ENCODE measurements around the gene VGLL1. TPM values are rescaled to one million over a fixed set of nuclear protein-coding genes. Genes with fewer than 3 reads are reported as not detected.
A peak's percentile ranks its signal among the peaks of the same experiment; 100 is the strongest.

The VGLL1 gene
- total RNA-seq, 1 experiment from 2014 or later: not detected

GRCh38 chrX:136540226-136540625, 8.2 kb downstream of the VGLL1 start:
- no peaks in the 10 kb centered on the region for H3K9me3 ChIP-seq
- no peaks in the 10 kb centered on the region for H3K27me3 ChIP-seq
- H3K4me3 ChIP-seq: no peak overlapping the region
- no peaks in the 10 kb centered on the region for H3K36me3 ChIP-seq
- DNase-seq: no peak

DNA sequence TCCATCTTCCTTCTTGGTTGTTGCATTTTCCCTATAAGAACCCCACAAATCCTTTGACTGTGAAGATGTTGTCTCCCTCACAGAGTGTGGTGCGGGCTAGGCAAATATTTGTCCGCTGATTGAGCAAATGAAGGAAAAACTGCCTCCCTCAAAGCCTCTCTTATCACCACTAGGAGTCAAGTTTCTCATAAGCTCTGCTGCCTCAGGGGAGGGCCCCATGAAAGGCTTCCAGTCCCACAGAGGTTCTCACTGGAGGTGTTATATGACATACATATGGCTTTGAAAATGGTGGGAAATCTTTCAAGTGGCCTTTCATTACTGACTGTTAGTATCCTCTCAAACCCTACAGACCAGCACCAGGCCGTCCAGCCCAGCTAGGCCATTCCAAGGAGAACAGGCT, 9.3 kb downstream of the VGLL1 start:
- Histone ChIP-seq H3K9me3 (no peaks in the 10 kb centered on the region), H3K36me3 (no peaks in the 10 kb centered on the region), H3K4me3 (no peak overlapping the region), H3K27me3 (no peaks in the 10 kb centered on the region)
- DNase-seq: no peak

GRCh38 chrX:136542281-136542680, 10.3 kb downstream of the VGLL1 start:
- DNase-seq: no peak
- H3K27me3 ChIP-seq: no peaks in the 10 kb centered on the region

GRCh38 chrX:136546371-136546781, 14.4 kb downstream of the VGLL1 start:
- DNase-seq: no peak
- no peaks in the 10 kb centered on the region for H3K27me3 ChIP-seq
- no peak overlapping the region for H3K4me3 ChIP-seq
- H3K36me3 ChIP-seq: no peaks in the 10 kb centered on the region
- H3K9me3 ChIP-seq: no peaks in the 10 kb centered on the region

More at GRCh38 chrX:136542281-136542680, 10.3 kb downstream of the VGLL1 start:
- Histone ChIP-seq H3K4me3 (no peak overlapping the region), H3K9me3 (no peaks in the 10 kb centered on the region), H3K36me3 (no peaks in the 10 kb centered on the region)

DNA sequence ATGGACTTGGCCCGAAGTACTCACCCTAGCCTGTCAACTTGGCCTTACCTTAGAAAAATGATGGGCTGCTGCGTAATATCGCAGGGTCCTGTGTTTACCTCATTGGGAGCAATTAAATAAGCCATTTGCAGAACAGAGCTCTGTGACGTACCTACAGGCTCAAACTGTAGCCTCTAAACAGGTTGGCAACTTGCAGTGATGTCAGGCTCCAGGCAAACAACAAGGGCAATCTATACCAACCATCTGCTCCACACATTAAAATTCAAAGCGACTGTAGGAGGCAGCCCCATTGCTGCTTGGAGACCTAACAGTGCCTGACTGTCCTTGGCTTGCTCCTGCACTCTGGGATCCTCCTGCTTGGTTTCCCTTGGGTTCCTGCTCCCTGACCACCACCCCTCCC, 17.2 kb downstream of the VGLL1 start:
- Histone ChIP-seq H3K27me3 (no peaks in the 10 kb centered on the region), H3K9me3 (no peaks in the 10 kb centered on the region), H3K36me3 (no peaks in the 10 kb centered on the region), H3K4me3 (no peak overlapping the region)
- DNase-seq: no peak

- Histone ChIP-seq H3K4me3 (no peak overlapping the region), H3K9me3 (no peaks in the 10 kb centered on the region), H3K27me3 (no peaks in the 10 kb centered on the region), H3K36me3 (no peaks in the 10 kb centered on the region)
- DNase-seq: no peak
Measured at GRCh38 chrX:136551410-136551809, 19.4 kb downstream of the VGLL1 start.

- H3K9me3 ChIP-seq: no peaks in the 10 kb centered on the region
- H3K36me3 ChIP-seq: no peaks in the 10 kb centered on the region
- DNase-seq: no peak
- H3K27me3 ChIP-seq: no peaks in the 10 kb centered on the region
- no peak overlapping the region for H3K4me3 ChIP-seq
Measured at GRCh38 chrX:136555694-136556093, 23.7 kb downstream of the VGLL1 start.

GRCh38 chrX:136572030-136572429, 40.0 kb downstream of the VGLL1 start:
- Histone ChIP-seq H3K9me3 (no peaks in the 10 kb centered on the region; the same call in 1 of the 2 replicates), H3K4me3 (no peak overlapping the region), H3K36me3 (no peaks in the 10 kb centered on the region), H3K27me3 (no peaks in the 10 kb centered on the region)
- no peak for DNase-seq

DNA sequence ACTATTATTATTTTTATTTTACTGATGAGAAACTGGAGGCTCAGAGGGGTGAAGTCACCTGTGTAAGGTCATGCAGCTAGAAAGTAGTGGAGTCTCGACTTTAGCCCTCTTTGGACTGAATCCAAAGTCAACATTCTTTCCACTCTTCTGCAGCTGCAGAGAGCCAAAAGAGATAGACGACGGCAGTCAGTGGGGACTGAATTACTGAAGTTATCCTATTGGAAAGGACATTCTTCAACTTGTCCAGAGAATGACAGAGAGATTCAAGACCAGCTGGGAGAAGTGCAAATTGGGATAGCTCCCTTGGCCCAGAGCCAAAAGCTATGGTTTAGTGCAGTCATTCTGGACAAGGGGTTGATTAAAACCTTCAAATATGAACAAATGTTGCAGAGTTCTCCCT, 42.5 kb downstream of the VGLL1 start:
- no peak for DNase-seq
- Histone ChIP-seq H3K36me3 (no peaks in the 10 kb centered on the region), H3K27me3 (no peaks in the 10 kb centered on the region), H3K4me3 (no peak overlapping the region), H3K9me3 (no peaks in the 10 kb centered on the region; the same call in 1 of the 2 replicates)

- DNase-seq: peak; percentile 39
- no peaks in the 10 kb centered on the region for H3K27me3 ChIP-seq
- H3K9me3 ChIP-seq: no peaks in the 10 kb centered on the region
- H3K4me3 ChIP-seq: no peak overlapping the region
- no peaks in the 10 kb centered on the region for H3K36me3 ChIP-seq
Measured at GRCh38 chrX:136577552-136577951, 45.5 kb downstream of the VGLL1 start.

- Histone ChIP-seq H3K36me3 (no peaks in the 10 kb centered on the region), H3K27me3 (no peaks in the 10 kb centered on the region), H3K4me3 (no peak overlapping the region), H3K9me3 (no peaks in the 10 kb centered on the region)
- DNase-seq: no peak
Measured at GRCh38 chrX:136580316-136580715, 48.3 kb downstream of the VGLL1 start.

DNA sequence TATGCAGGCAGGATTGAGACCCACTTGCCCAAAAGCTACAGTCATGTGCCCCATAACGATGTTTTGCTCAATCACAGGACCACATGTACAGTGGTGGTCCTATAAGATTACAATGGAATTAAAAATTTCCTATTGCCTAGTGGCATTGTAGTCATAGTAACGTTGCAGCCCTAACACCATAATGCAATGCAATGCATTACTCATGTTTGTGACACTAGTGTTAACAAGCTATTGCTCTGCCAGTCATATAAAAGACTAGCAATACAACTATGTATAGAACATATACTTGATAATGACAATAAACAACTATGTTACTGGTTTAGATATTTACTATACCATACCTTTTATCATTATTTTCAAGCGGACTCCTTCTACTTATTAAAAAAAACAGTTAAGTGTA, 50.6 kb downstream of the VGLL1 start:
- Histone ChIP-seq H3K36me3 (no peaks in the 10 kb centered on the region), H3K27me3 (no peaks in the 10 kb centered on the region), H3K4me3 (no peak overlapping the region), H3K9me3 (no peaks in the 10 kb centered on the region)
- DNase-seq: no peak

- Histone ChIP-seq H3K4me3 (no peak overlapping the region), H3K9me3 (no peaks in the 10 kb centered on the region), H3K36me3 (no peaks in the 10 kb centered on the region), H3K27me3 (no peaks in the 10 kb centered on the region)
- DNase-seq: no peak
Measured at GRCh38 chrX:136584545-136584944, 52.5 kb downstream of the VGLL1 start.

- Histone ChIP-seq H3K9me3 (no peaks in the 10 kb centered on the region), H3K36me3 (no peaks in the 10 kb centered on the region), H3K4me3 (no peak overlapping the region), H3K27me3 (no peaks in the 10 kb centered on the region)
- DNase-seq: no peak
Measured at GRCh38 chrX:136585262-136585661, 53.2 kb downstream of the VGLL1 start.

DNA sequence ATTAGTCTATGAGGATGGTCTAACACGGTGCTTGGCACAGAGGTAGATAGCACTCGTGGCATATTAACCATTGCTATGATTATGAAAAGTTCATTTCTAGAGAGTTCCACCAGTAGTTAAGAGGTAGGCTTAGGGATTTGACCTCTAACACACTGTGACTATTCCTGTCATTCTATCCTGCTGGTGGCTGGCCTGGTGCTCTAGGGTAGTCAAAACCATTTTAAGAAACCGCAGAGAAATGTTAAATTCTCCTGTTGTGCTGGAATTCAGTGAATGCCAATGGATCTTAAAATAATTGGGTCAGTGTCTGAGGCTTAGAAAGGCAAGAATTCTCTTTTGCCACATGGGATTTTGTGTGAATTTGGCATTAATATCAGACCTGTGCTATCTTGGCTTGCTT, 53.9 kb downstream of the VGLL1 start:
- Histone ChIP-seq H3K36me3 (no peaks in the 10 kb centered on the region), H3K4me3 (no peak overlapping the region), H3K27me3 (no peaks in the 10 kb centered on the region), H3K9me3 (no peaks in the 10 kb centered on the region)
- no peak for DNase-seq

- H3K4me3 ChIP-seq: no peak overlapping the region
- no peaks in the 10 kb centered on the region for H3K36me3 ChIP-seq
- H3K9me3 ChIP-seq: no peaks in the 10 kb centered on the region
- no peak for DNase-seq
- no peaks in the 10 kb centered on the region for H3K27me3 ChIP-seq
Measured at GRCh38 chrX:136586386-136586785, 54.4 kb downstream of the VGLL1 start.

- H3K4me3 ChIP-seq: no peak overlapping the region
- H3K9me3 ChIP-seq: no peaks in the 10 kb centered on the region
- no peaks in the 10 kb centered on the region for H3K36me3 ChIP-seq
- DNase-seq: no peak
- H3K27me3 ChIP-seq: no peaks in the 10 kb centered on the region
Measured at GRCh38 chrX:136587532-136587931, 55.5 kb downstream of the VGLL1 start.

DNA sequence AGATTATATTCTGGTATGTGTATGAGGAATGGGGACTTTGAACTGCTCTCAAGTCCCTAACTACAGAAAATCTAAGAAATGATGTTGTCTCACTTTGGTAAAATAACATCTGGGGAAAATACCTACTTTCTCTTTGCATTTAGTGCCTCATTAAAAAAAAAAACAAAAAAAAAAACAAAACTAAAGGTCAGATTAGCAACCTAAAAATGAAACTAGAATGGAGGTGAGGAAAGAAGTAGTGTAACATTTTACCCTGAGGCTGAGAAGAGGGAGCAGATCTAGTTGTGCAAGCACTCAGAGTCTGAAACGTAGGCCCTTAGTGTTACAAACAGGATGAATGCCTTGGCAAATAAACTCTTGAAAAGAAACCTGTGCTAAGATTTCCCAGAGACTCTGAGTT, 56.0 kb downstream of the VGLL1 start:
- no peak overlapping the region for H3K4me3 ChIP-seq
- no peaks in the 10 kb centered on the region for H3K36me3 ChIP-seq
- H3K27me3 ChIP-seq: no peaks in the 10 kb centered on the region
- H3K9me3 ChIP-seq: no peaks in the 10 kb centered on the region
- no peak for DNase-seq

- Histone ChIP-seq H3K36me3 (no peaks in the 10 kb centered on the region), H3K4me3 (no peak overlapping the region), H3K9me3 (no peaks in the 10 kb centered on the region), H3K27me3 (no peaks in the 10 kb centered on the region)
- no peak for DNase-seq
Measured at GRCh38 chrX:136589966-136590365, 58.0 kb downstream of the VGLL1 start.
